Ishikawa (cell line): ENCODE measurements around the gene CISH.
A peak's percentile ranks its signal among the peaks of the same experiment; 100 is the strongest.

Experiments
- CEBPB ChIP-seq: IDR thresholded peaks from 2 replicates; pipeline ENCODE4 v1.6.1; 2012
- CREB1 ChIP-seq: IDR thresholded peaks from 2 replicates; pipeline ENCODE4 v1.6.1; 2012; ENCODE audit warnings: low read depth
- EGR1 ChIP-seq: IDR thresholded peaks from 2 replicates; pipeline ENCODE4 v1.6.1; 2012
- EP300 ChIP-seq: IDR thresholded peaks from 2 replicates; pipeline ENCODE4 v1.6.1; 2012; ENCODE audit warnings: borderline replicate concordance
- FOXM1 ChIP-seq: IDR thresholded peaks from 2 replicates; pipeline ENCODE4 v1.6.1; 2012; ENCODE audit warnings: low read depth, borderline replicate concordance
- MAX ChIP-seq: IDR thresholded peaks from 2 replicates; pipeline ENCODE4 v1.6.1; 2012
- NFIC ChIP-seq: IDR thresholded peaks from 2 replicates; pipeline ENCODE4 v1.6.1; 2012
- RAD21 ChIP-seq: IDR thresholded peaks from 2 replicates; pipeline ENCODE4 v1.6.1; 2012; ENCODE audit warnings: low read depth
- REST ChIP-seq: IDR thresholded peaks from 2 replicates; pipeline ENCODE4 v1.6.1; 2012; ENCODE audit warnings: low read depth, mild to moderate bottlenecking
- TAF1 ChIP-seq: IDR thresholded peaks from 2 replicates; pipeline ENCODE4 v1.6.1; 2012; ENCODE audit warnings: low read depth, mild to moderate bottlenecking
- TCF12 ChIP-seq: IDR thresholded peaks from 2 replicates; pipeline ENCODE4 v1.6.1; 2012; ENCODE audit warnings: low read depth
- TEAD4 ChIP-seq: IDR thresholded peaks from 2 replicates; pipeline ENCODE4 v1.6.1; 2012
- USF1 ChIP-seq: IDR thresholded peaks from 2 replicates; pipeline ENCODE4 v1.6.1; 2012
- YY1 ChIP-seq: IDR thresholded peaks from 2 replicates; pipeline ENCODE4 v1.6.1; 2012; ENCODE audit warnings: low read depth
- ZBTB7A ChIP-seq: IDR thresholded peaks from 2 replicates; pipeline ENCODE4 v1.6.1; 2012; ENCODE audit warnings: low read depth

CISH gene

GRCh38 chr3:50611464-50612233 lies at the start of gene CISH:
TSS of gene CISH (minus strand) at chr3:50611774. CDS start at chr3:50611650, 124 bp downstream.
- peak; percentile 62; the same call in 1 of the 2 replicates for TF ChIP-seq ZBTB7A
- no peak; the same call in 1 of the 2 replicates for TF ChIP-seq TCF12
- TF ChIP-seq TEAD4: peak; percentile 37; the same call in 1 of the 2 replicates
- peak; percentile 29; the same call in 1 of the 2 replicates for TF ChIP-seq CREB1
- peak; percentile 75 for TF ChIP-seq NFIC
- no peak for TF ChIP-seq FOXM1
- TF ChIP-seq TAF1: peak; percentile 57
- peak; percentile 94 for TF ChIP-seq MAX

GRCh38 chr3:50660386-50660785 lies 48.8 kb upstream of the CISH start:
- TF ChIP-seq CEBPB (no peak), RAD21 (no peak)

GRCh38 chr3:50658831-50659230 lies 47.3 kb upstream of the CISH start:
- no peak for TF ChIP-seq REST
- TF ChIP-seq RAD21: no peak
- TF ChIP-seq TEAD4: no peak
- TF ChIP-seq FOXM1: no peak
- no peak for TF ChIP-seq ZBTB7A
- no peak for TF ChIP-seq USF1
- no peak for TF ChIP-seq MAX
- TF ChIP-seq EGR1: no peak
- no peak for TF ChIP-seq CREB1
- no peak for TF ChIP-seq YY1
- TF ChIP-seq TCF12: no peak
- TF ChIP-seq NFIC: no peak

GRCh38 chr3:50658416-50658815 lies 46.8 kb upstream of the CISH start:
- TF ChIP-seq TAF1: no peak

GRCh38 chr3:50657816-50658215 lies 46.2 kb upstream of the CISH start:
- TF ChIP-seq MAX (no peak), NFIC (no peak), TAF1 (no peak), EGR1 (no peak)

GRCh38 chr3:50657407-50657806 lies 45.8 kb upstream of the CISH start:
- TF ChIP-seq ZBTB7A (no peak), TEAD4 (no peak), FOXM1 (no peak), TAF1 (no peak), REST (no peak), EGR1 (no peak), CEBPB (no peak), NFIC (no peak), EP300 (no peak), MAX (no peak), TCF12 (no peak), RAD21 (no peak), YY1 (no peak), CREB1 (no peak)
